GM18505 (cell line): ENCODE results near the gene RAB15.

Source experiments
- ATAC-seq: cut with Tn5 transposase; IDR thresholded peaks from one replicate; pipeline ENCODE4 v1.9.1; 2021; ENCODE audit not compliant: unreplicated experiment
- POLR2A ChIP-seq: IDR thresholded peaks from 4 replicates; pipeline ENCODE4 v1.6.1; 2011; ENCODE audit warnings: borderline replicate concordance; ENCODE audit not compliant: insufficient read depth, insufficient read length; ENCODE audit errors: extremely low read depth

The RAB15 gene

DNA sequence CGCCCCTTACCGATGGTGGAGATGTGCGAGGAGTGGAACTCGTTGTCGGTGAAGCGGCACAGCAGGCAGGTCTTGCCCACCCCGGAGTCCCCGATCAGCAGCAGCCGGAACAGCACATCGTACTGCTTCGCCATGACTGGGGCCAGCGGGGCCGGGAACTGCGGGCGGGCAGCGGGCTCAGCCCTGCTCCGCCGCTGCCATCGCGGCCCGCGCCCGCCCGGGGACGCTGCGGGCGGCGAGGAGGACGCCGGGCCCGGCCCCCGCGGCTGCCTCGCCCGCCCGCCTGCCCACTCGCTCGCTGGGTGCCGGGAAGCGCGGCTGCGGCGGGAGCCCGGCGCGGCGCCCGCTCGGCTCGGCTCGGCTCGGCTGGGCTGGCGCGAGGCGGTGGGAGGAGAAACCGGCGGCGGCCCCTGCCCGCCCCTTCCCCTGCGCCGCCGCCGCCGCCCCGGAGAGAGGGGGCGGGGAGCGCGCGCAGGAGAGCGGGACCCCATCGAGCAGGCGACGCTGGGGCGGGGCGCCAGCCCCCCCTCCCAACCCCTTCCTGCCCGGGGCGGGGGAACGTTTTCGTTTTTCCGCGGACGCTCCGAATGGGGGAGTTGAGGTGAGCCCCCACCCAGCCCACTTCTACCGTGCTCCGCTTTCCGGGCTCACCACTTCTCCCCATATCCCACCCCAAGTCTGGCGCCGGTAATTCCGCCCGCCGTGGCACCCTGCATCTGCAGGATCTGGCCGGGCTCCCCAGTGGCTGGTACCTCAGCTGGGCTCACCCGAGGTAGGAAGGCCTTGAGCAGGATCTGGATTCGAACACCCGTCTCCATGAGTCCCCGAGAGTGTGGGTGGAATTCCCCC, at the start of gene RAB15:
RAB15 (minus strand) TSS at position 394 of the 849 bp plus-strand sequence; CDS start at position 134, 260 bp downstream.
- TF ChIP-seq POLR2A, result no peak
- peak; percentile 47 for ATAC-seq

DNA sequence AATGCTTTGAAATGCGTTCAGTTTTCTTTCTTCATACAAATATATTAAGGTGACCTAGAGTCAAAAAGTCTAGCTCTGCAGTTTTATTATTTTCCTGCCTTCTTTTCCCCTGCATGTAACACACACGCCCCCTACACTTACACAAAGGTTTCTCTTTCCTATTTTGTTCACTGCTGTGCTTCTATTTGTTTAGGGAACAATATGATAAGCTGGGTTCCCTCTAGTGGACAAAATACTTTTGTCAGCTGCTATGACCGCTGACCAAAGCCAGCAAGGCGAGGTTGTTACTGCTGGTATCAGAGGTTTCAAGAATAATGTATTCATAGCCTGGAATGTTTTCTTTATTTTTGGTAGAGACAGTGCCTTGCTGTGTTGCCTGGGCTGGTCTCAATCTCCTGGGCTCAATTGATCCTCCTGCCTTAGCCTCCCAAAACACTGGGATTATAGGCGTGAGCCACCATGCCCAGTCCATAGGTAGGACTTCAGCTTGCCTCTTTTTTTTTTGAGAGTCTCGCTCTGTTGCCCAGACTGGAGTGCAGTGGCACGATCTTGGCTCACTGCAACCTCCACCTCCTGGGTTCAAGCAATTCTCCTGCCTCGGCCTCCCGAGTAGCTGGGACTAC, 47.9 kb upstream of the RAB15 start:
- ATAC-seq, result no peak
- no peak for TF ChIP-seq POLR2A

DNA sequence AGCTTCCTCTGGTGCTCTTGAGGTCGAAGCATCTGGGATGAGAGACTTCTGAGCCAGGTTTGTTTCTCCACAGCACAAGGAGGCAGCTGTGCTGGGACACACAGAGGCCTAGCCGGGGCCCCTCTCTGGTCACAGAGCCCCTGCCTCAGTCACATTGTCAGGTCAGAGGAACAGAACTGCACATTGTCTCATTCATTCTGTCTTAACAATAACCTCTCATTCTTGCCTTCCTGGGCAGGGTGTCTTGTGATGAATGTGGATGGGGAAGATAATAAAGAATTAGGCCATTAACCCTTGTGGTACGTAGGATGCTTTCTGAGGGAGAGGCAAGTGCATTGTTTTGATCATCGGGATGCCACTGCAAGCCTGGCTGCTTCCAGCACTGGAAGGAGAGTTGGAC, 44.3 kb upstream of the RAB15 start:
- TF ChIP-seq POLR2A, result no peak
- no peak for ATAC-seq

DNA sequence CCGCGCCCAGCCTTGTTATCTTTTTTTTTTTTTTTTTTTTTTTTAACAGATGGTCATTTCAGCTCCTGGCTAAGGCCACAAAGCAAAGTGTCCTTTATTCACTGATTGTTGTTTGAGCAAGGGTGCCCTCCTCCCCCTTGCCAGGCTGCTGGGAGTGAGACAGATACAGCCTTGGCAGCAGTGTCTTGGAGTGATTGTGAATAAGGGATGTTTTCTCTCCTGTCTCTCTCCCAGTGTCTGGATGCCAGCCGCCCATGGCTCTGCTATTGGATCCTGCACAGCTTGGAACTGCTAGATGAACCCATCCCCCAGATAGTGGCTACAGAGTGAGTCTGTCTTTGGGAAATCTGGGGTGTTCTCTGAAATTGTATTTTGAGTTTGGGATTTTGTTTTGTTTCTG, 43.3 kb upstream of the RAB15 start:
- no peak for ATAC-seq
- TF ChIP-seq POLR2A, result no peak

DNA sequence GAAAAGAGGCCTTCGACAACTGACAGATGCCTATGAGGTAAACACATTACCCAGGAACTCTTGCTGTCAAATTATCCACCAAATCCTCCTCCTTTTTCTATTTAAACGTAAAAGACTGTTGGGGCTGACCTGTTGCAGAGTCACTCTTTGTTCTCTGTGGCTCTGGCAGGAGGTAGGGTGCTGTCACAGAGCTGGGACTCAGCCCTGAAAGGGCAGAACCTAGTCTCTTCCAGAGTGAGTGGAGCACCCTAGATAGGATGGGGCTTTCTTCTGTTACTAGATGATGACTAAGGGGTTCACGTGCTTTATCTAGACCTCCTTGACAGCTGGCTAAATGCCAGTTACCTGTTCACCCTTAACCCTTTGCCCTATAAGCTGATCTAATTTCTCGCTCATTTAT, 40.2 kb upstream of the RAB15 start:
- no peak for TF ChIP-seq POLR2A
- no peak for ATAC-seq

GRCh38 chr14:65011538-65011937, 39.4 kb upstream of the RAB15 start:
- TF ChIP-seq POLR2A, result no peak
- no peak for ATAC-seq

DNA sequence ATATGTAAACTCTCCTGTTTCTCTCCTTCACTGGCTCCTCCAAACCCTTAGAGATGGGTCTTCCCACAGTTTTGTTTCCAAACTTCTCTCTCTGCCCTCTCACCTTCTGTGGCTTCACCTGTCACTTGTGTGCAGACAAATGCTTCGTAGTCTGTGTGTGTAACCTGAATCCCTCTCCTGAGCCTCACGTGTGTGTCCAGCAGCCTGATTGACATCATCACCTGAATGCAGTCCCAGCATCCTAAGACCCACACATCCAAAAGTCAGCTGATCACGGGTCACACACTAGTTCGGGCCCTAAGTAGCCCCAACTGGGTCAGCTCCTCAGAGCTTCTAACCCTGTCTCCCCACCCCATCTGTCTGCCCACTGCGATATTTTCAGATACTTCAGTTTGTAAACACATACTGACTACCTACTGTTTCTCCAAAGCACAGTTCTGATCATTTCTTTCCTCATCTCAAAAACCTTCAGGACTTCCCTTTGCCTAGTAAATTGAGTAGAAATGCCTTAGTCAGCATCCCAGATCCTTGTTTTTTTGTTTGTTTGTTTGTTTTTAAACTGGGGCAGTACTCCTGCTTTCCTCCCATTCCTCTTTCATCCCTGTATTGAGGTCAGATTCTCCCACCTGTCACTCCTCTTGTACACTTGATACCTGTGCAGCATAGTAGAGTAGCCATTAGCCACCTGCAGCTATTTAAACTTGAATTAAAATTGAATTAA, 38.2 kb upstream of the RAB15 start:
- ATAC-seq, result no peak

GRCh38 chr14:65007202-65007601, 35.1 kb upstream of the RAB15 start:
- ATAC-seq, result no peak
- no peak for TF ChIP-seq POLR2A

More for the DNA sequence above, 38.2 kb upstream of the RAB15 start:
- no peak for TF ChIP-seq POLR2A

DNA sequence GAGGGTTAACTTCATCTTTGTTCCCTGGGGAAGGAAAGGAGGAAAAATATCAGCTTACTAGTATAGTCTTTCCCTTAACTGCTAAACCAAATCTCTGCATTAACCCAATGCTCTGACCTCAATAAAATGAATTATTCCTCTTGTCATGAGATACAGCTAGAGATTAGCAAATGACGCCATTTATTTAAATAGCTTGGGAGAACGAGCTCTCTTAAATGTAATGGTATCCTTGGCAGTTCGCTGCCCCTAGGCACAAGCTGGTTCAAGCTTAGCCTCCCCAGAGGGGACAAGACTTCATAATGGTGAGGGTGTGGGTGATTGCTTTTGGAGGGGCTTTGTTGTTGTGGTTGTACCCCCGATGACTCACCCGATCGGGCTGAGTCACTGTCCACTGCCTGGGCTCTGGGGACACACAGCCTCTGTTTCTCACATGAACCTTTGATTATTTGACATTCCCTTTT, 34.2 kb upstream of the RAB15 start:
- ATAC-seq, result no peak
- TF ChIP-seq POLR2A, result no peak

DNA sequence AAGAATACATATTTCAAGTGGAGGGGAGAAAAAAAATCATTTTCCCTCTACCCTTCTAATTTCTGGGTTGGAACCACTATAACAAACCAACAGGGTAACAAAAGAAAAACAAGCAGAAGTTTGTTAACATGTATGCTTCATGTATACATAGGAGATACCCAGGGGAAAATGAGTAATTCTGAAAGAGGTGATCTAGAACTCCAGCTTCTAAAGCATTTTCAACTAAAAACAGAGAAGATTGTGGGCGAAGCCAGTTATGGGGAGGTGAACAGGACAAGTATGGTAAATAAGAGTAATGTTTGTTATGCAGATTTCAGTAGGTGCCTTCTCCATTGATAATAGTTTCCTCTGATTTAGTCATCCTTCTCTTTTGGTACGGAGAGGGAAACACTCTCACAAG, 31.3 kb upstream of the RAB15 start:
- TF ChIP-seq POLR2A, result no peak
- no peak for ATAC-seq

DNA sequence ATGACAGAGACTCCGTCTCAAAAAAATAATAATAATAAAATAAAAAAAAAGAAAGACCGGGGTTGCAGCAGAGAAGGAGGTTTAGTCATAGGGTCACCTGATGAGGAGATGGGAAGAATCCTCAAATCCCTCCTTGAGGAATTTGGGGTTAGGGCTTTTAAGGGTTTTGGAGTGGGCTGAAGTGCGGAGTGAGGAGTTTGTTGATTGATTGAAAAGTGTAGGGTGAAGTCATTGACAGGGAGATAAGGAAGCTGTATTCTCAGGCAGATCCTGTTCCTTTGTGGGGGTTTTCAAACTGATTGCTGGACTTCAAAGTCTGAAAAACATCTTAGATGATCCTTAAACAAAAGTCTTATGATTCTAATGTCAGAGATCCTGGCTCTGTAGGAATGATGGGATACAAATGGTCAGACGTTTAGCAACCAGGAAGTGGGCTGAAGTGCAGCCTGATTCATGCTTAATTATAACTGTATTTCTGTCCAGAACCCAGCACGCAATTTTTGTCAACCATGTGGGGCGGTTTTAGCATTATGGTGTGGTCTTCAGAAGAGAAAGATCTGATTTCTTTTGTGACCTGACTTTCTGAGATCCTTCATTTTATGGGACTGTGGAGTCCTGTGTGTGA, 30.6 kb upstream of the RAB15 start:
- no peak for ATAC-seq
- TF ChIP-seq POLR2A, result no peak

DNA sequence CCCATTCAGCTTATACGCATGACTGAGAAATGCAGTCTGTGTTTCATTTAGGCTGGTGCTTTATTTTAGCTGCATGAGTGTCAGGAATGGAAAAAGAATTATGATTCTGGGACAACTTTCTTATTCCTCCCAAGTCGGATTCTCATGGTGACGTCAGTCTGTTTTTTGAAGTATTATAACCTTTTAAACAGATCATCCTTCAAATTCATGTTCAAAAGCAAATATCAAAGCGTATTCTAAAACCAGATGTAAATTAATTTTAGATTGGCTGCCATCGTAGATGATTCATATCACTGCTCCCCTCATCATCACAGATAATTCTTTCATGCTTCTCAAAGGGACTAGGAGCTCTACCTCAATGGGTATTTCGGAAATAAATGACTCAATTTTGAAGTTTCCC, 29.6 kb upstream of the RAB15 start:
- ATAC-seq, result no peak
- TF ChIP-seq POLR2A, result no peak
